B cell (primary cell): ENCODE measurements around the gene NUDC. TPM values are rescaled to one million over a fixed set of nuclear protein-coding genes. Genes with fewer than 3 reads are reported as not detected.

Experiments used
- ATAC-seq: fragments of 200-7000 bp; cut with Tn5 transposase; one replicate; pipeline ENCODE4 v1.10.0; 2021; ENCODE audit warnings: low read depth, mild to moderate bottlenecking, moderate number of reproducible peaks, moderate library complexity
- CTCF ChIA-PET: fragments of 350-600 bp; sonication (Branson Sonifier 250); formaldehyde crosslinking; loops from one replicate; lab custom pipeline; 2021; ENCODE audit warnings: antibody characterized with exemption, inconsistent platforms; lab: Charles Lee
- POLR2A ChIA-PET: fragments of 350-600 bp; sonication (Branson Sonifier 250); formaldehyde crosslinking; loops from one replicate; lab custom pipeline; 2021; ENCODE audit warnings: antibody characterized with exemption; lab: Charles Lee
- DNase-seq: peaks from one replicate; pipeline ENCODE4 v3.0.0; 2013
- H2AFZ ChIP-seq: 2 replicates; pipeline ENCODE4 v1.6.1; 2012; ENCODE audit warnings: mild to moderate bottlenecking, low read depth, low read length; ENCODE audit not compliant: insufficient read depth, poor library complexity, severe bottlenecking
- H3K27ac ChIP-seq, 2 donors: 1 replicate in 1 of 2; 2 replicates in 1 of 2; pipeline ENCODE4 v1.5.1; 2012 to 2013; ENCODE audit warnings: low read length in 2 of 2, mild to moderate bottlenecking in 2 of 2, moderate library complexity in 1 of 2
- H3K27me3 ChIP-seq, 4 experiments: fragments of 200-600 bp in 1 of 4; sonication (generic) in 1 of 4; replicated peaks in 1 of 4; 1 replicate in 2 of 4; 2 replicates in 2 of 4; pipeline versions ENCODE4 v1.6.1 to v1.7.0; 2013 to 2016; ENCODE audit warnings: low read length in 3 of 4, mild to moderate bottlenecking in 2 of 4, mixed read lengths in 1 of 4, moderate library complexity in 1 of 4; ENCODE audit not compliant: insufficient read depth in 4 of 4, control insufficient read depth in 3 of 4; ENCODE audit errors: control extremely low read depth in 1 of 4
- H3K36me3 ChIP-seq, 2 experiments: replicated peaks in 1 of 2; 1 replicate in 1 of 2; 2 replicates in 1 of 2; pipeline versions ENCODE4 v1.6.1 to v1.7.1; 2013; ENCODE audit warnings: low read length in 1 of 2; ENCODE audit not compliant: insufficient read depth in 2 of 2, control insufficient read depth in 1 of 2; ENCODE audit errors: control extremely low read depth in 1 of 2, extremely low read depth in 1 of 2
- H3K4me1 ChIP-seq, 2 donors: fragments of 200-600 bp in 1 of 2; sonication (generic) in 1 of 2; 1 replicate in 1 of 2; 2 replicates in 1 of 2; pipeline versions ENCODE4 v1.5.1 to v1.6.1; 2013 to 2017; ENCODE audit warnings: low read length in 2 of 2; ENCODE audit not compliant: control insufficient read depth in 2 of 2, insufficient read depth in 2 of 2
- H3K4me2 ChIP-seq: replicated peaks from 2 replicates; pipeline ENCODE3; 2012; ENCODE audit warnings: mild to moderate bottlenecking, low read depth, low read length; ENCODE audit not compliant: poor library complexity, severe bottlenecking
- H3K4me3 ChIP-seq, 5 experiments: fragments of 200-600 bp in 1 of 5; sonication (generic) in 1 of 5; 1 replicate in 3 of 5; 2 replicates in 2 of 5; pipeline versions ENCODE4 v1.5.1 to v1.7.0; 2011 to 2016; ENCODE audit warnings: low read length in 4 of 5, mild to moderate bottlenecking in 4 of 5, low read depth in 2 of 5, control low read depth in 1 of 5, moderate library complexity in 1 of 5; ENCODE audit not compliant: insufficient read depth in 1 of 5; ENCODE audit errors: control extremely low read depth in 1 of 5, extremely low read depth in 1 of 5
- H3K79me2 ChIP-seq: fragments of 200-600 bp; sonication (generic); one replicate; pipeline ENCODE4 v1.6.0; 2016; ENCODE audit warnings: low read length; ENCODE audit not compliant: control insufficient read depth, insufficient read depth
- H3K9ac ChIP-seq: fragments of 200-600 bp; sonication (generic); 2 replicates; pipeline ENCODE4 v1.6.1; 2017; ENCODE audit warnings: mild to moderate bottlenecking, low read length, moderate library complexity
- H3K9me3 ChIP-seq, 3 donors: one replicate each; pipeline versions ENCODE4 v1.6.1 to v1.7.1; 2013; ENCODE audit warnings: low read length in 2 of 3; ENCODE audit not compliant: control insufficient read depth in 2 of 3, insufficient read depth in 1 of 3; ENCODE audit errors: control extremely low read depth in 1 of 3
- H4K20me1 ChIP-seq: 2 replicates; pipeline ENCODE4 v1.6.0; 2012; ENCODE audit warnings: mild to moderate bottlenecking, low read length; ENCODE audit not compliant: insufficient read depth, control insufficient read depth, poor library complexity, severe bottlenecking
- H3K27ac Mint-ChIP-seq: one replicate; pipeline ENCODE4 v1.8.0; 2021; ENCODE audit warnings: mixed read lengths
- H3K27me3 Mint-ChIP-seq: one replicate; pipeline ENCODE4 v1.8.0; 2021; ENCODE audit warnings: mixed read lengths
- H3K4me1 Mint-ChIP-seq: one replicate; pipeline ENCODE4 v1.8.0; 2021; ENCODE audit warnings: mixed read lengths
- H3K4me3 Mint-ChIP-seq: one replicate; pipeline ENCODE4 v1.8.0; 2021; ENCODE audit warnings: mixed read lengths
- H3K9me3 Mint-ChIP-seq: one replicate; pipeline ENCODE4 v1.8.0; 2022; ENCODE audit warnings: mixed read lengths; ENCODE audit not compliant: insufficient read depth
- EZH2 ChIP-seq: IDR thresholded peaks from 2 replicates; pipeline ENCODE4 v1.6.1; 2012; ENCODE audit warnings: borderline replicate concordance, low read depth, mild to moderate bottlenecking, moderate library complexity, low read length; ENCODE audit not compliant: insufficient read depth, poor library complexity, severe bottlenecking
- WGBS: methylation state at CpG from one replicate; pipeline ENCODE4 v1.1.5; 2013; ENCODE audit warnings: missing lambda C conversion rate; ENCODE audit not compliant: insufficient coverage; 5-methylcytosine and 5-hydroxymethylcytosine counted together
- intact Hi-C: fragments of 100-400 bp; cut with micrococcal nuclease; formaldehyde crosslinking; loops from one replicate; pipeline ENCODE4 v1.10.0; 2022
- polyA plus RNA-seq: library from polyadenylated mRNA; depleted of rRNA; stranded (reverse); fragments of >200 nt; gene quantifications from 2 replicates; pipeline ENCODE4 v1.2.3, GENCODE V29; 2012
- total RNA-seq, 2 donors: library from RNA; stranded (reverse); fragments of 120-200 nt in 1 of 2; gene quantifications; 1 replicate in 1 of 2; 2 replicates in 1 of 2; pipeline versions ENCODE4 v1.2.3 to v1.2.4, GENCODE V29; 2013 to 2022
- TF ChIP-seq, protein P1 (sequence below): fragments of 200-600 bp; IDR thresholded peaks from one replicate; pipeline ENCODE4 v1.8.0; 2022; ENCODE audit warnings: antibody characterized with exemption, mild to moderate bottlenecking

NUDC gene
- total and polyA plus RNA-seq, 2 donors (not counting 1 experiment from before 2014, with no cell fraction given) = 28.3 to 45.3 TPM

DNA sequence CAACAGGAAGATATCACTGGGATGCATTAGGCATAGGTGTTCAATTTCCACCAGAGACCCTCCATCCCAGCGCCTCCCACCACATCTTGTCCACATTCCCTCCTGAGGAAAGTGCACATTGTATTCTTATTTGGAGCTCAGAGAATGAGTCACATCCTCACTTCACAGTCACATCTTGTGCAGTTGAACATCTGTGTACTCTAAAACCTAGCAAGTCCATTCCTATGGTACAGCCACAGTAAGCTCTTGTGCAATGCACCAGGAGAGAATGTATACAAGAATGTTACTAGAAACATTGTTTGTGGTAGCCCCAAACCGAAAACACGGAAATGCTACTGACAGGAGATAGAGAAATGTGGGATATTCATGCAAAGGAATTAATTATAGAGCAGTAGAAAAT, 40.3 kb downstream of the NUDC start:
- no peaks in the 10 kb centered on the region for H3K79me2 ChIP-seq
- ChIA-PET CTCF (no interaction called here), POLR2A (no interaction called here)
- Mint-ChIP-seq H3K9me3 (no peaks in the 10 kb centered on the region), H3K27me3 (peaks cover 25% of the 10 kb centered on the region), H3K27ac (no peak overlapping the region), H3K4me3 (no peak overlapping the region), H3K4me1 (peaks cover 15% of the 10 kb centered on the region)
- intact Hi-C loops = no loop called here
- no peak overlapping the region for H3K4me3 ChIP-seq
- TF ChIP-seq, protein P1, sequence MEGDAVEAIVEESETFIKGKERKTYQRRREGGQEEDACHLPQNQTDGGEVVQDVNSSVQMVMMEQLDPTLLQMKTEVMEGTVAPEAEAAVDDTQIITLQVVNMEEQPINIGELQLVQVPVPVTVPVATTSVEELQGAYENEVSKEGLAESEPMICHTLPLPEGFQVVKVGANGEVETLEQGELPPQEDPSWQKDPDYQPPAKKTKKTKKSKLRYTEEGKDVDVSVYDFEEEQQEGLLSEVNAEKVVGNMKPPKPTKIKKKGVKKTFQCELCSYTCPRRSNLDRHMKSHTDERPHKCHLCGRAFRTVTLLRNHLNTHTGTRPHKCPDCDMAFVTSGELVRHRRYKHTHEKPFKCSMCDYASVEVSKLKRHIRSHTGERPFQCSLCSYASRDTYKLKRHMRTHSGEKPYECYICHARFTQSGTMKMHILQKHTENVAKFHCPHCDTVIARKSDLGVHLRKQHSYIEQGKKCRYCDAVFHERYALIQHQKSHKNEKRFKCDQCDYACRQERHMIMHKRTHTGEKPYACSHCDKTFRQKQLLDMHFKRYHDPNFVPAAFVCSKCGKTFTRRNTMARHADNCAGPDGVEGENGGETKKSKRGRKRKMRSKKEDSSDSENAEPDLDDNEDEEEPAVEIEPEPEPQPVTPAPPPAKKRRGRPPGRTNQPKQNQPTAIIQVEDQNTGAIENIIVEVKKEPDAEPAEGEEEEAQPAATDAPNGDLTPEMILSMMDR = no peak
- no peak for TF ChIP-seq EZH2
- H3K36me3 ChIP-seq = no peaks in the 10 kb centered on the region
- H4K20me1 ChIP-seq = no peaks in the 10 kb centered on the region
- H3K4me2 ChIP-seq = no peak overlapping the region
- H3K9ac ChIP-seq = no peak overlapping the region
- H3K27ac ChIP-seq = no peak overlapping the region
- H3K4me1 ChIP-seq = peaks cover 14 to 17% of the 10 kb centered on the region in 2 donors
- ATAC-seq = no peak
- WGBS = no CpG with 5 or more reads among the region's 3 CpGs
- no peak overlapping the region for H2AFZ ChIP-seq
- H3K9me3 ChIP-seq = peaks cover 0 to 4% (median 0%) of the 10 kb centered on the region in 3 donors
- no peak for DNase-seq
- H3K27me3 ChIP-seq = peaks cover 0 to 27% (median 8%) of the 10 kb centered on the region in 4 experiments

DNA sequence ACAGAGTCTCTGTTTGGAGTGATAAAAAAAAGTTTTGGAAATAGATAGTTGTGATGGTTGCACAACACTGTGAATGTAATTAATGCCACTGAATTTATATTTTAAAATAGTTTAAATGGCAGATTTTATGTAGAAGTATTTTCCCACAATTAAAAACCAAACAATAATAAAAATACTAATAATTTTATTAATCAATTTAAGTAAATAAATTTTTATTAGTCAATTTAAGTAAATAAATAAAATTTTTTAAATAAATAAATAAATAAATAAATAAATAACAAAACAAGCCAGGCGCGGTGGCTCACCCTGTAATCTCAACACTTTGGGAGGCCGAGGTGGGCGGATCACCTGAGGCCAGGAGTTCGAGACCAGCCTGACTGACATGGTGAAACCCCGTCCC, 43.7 kb downstream of the NUDC start:
- WGBS = 90% methylated on average over 5 of the region's 6 CpGs
- Mint-ChIP-seq H3K9me3 (no peaks in the 10 kb centered on the region), H3K27ac (no peak overlapping the region), H3K27me3 (peaks cover 32% of the 10 kb centered on the region), H3K4me3 (no peak overlapping the region), H3K4me1 (peaks cover 5% of the 10 kb centered on the region)
- Histone ChIP-seq H3K79me2 (no peaks in the 10 kb centered on the region), H3K9ac (no peak overlapping the region), H3K27me3 (peaks cover 0 to 18% (median 1%) of the 10 kb centered on the region in 4 experiments), H3K27ac (no peak overlapping the region), H4K20me1 (no peaks in the 10 kb centered on the region), H3K36me3 (no peaks in the 10 kb centered on the region), H3K4me3 (no peak overlapping the region), H3K4me2 (no peak overlapping the region), H3K4me1 (peaks cover 4 to 7% of the 10 kb centered on the region in 2 donors), H3K9me3 (no peaks in the 10 kb centered on the region), H2AFZ (no peak overlapping the region)
- ATAC-seq = no peak
- CTCF ChIA-PET = no interaction called here
- POLR2A ChIA-PET = no interaction called here
- no peak for DNase-seq
- TF ChIP-seq, protein P1 = no peak
- no peak for TF ChIP-seq EZH2
- intact Hi-C loops = no loop called here
